ENCODE data around the gene AGMO.

Gene AGMO

GRCh38 chr7:15561835-15562234 lies at the start of gene AGMO:
Gene AGMO, minus strand, starts transcription at chr7:15562015.
- no peaks in the 10 kb centered on the region for H3K27me3 ChIP-seq (ENCODE audit: insufficient read depth, low read length, poor library complexity, severe bottlenecking)
- H3K9me2 ChIP-seq (replicated peaks; ENCODE audit: low read depth, low read length): no peaks in the 10 kb centered on the region

GRCh38 chr7:15610503-15610902 lies 48.7 kb upstream of the AGMO start:
- Histone ChIP-seq H3K27me3 (ENCODE audit: insufficient read depth, low read length, poor library complexity, severe bottlenecking) (no peaks in the 10 kb centered on the region), H3K4me1 (ENCODE audit: insufficient read depth, low read length, poor library complexity, severe bottlenecking) (no peaks in the 10 kb centered on the region), H3K79me2 (ENCODE audit: insufficient read depth, low read length) (no peaks in the 10 kb centered on the region), H3K9me2 (replicated peaks; ENCODE audit: low read depth, low read length) (no peaks in the 10 kb centered on the region), H2AFZ (ENCODE audit: low read length) (no peak overlapping the region), H3K36me3 (ENCODE audit: insufficient read depth, low read length) (no peaks in the 10 kb centered on the region), H3F3A (ENCODE audit: low read depth) (no peaks in the 10 kb centered on the region), H3K9ac (ENCODE audit: low read depth, low read length, poor library complexity, severe bottlenecking) (no peak overlapping the region), H4K20me1 (ENCODE audit: insufficient read depth, low read length, poor library complexity, severe bottlenecking) (no peaks in the 10 kb centered on the region), H3K4me3 (ENCODE audit: low read length, poor library complexity, severe bottlenecking) (no peak overlapping the region), H3K9me3 (ENCODE audit: insufficient read depth, low read depth, low read length) (no peaks in the 10 kb centered on the region), H3K4me2 (ENCODE audit: low read depth, low read length, poor library complexity, severe bottlenecking) (no peak overlapping the region)
- TF ChIP-seq CTCF (conservative IDR thresholded peaks at IDR 0.05; ENCODE audit: low read length): no peak
- TF ChIP-seq EZH2phosphoT487 (IDR thresholded peaks at IDR 0.05; ENCODE audit: borderline replicate concordance): no peak

More at GRCh38 chr7:15561835-15562234, at the start of gene AGMO:
- H3K4me3 ChIP-seq (ENCODE audit: low read length, poor library complexity, severe bottlenecking): no peak within 1 kb of the TSS
- no peak within 1 kb of the TSS for H3K4me2 ChIP-seq (ENCODE audit: low read depth, low read length, poor library complexity, severe bottlenecking)
- TF ChIP-seq CTCF (conservative IDR thresholded peaks at IDR 0.05; ENCODE audit: low read length) (no peak), EZH2phosphoT487 (IDR thresholded peaks at IDR 0.05; ENCODE audit: borderline replicate concordance) (no peak)
- no peaks in the 10 kb centered on the region for H3F3A ChIP-seq (ENCODE audit: low read depth)
- no peaks in the 10 kb centered on the region for H3K79me2 ChIP-seq (ENCODE audit: insufficient read depth, low read length)
- H3K4me1 ChIP-seq (ENCODE audit: insufficient read depth, low read length, poor library complexity, severe bottlenecking): no peaks in the 10 kb centered on the region
- H2AFZ ChIP-seq (ENCODE audit: low read length): no peak within 1 kb of the TSS
- no peaks in the 10 kb centered on the region for H3K9me3 ChIP-seq (ENCODE audit: insufficient read depth, low read depth, low read length)
- H3K9ac ChIP-seq (ENCODE audit: low read depth, low read length, poor library complexity, severe bottlenecking): no peak within 1 kb of the TSS
- H3K36me3 ChIP-seq (ENCODE audit: insufficient read depth, low read length): no peaks in the 10 kb centered on the region
- H4K20me1 ChIP-seq (ENCODE audit: insufficient read depth, low read length, poor library complexity, severe bottlenecking): no peaks in the 10 kb centered on the region

GRCh38 chr7:15609287-15609686 lies 47.5 kb upstream of the AGMO start:
- Histone ChIP-seq H2AFZ (ENCODE audit: low read length) (no peak overlapping the region), H3K27me3 (ENCODE audit: insufficient read depth, low read length, poor library complexity, severe bottlenecking) (no peaks in the 10 kb centered on the region), H3K9me3 (ENCODE audit: insufficient read depth, low read depth, low read length) (no peaks in the 10 kb centered on the region), H3K9ac (ENCODE audit: low read depth, low read length, poor library complexity, severe bottlenecking) (no peak overlapping the region), H3K4me3 (ENCODE audit: low read length, poor library complexity, severe bottlenecking) (no peak overlapping the region), H3K4me2 (ENCODE audit: low read depth, low read length, poor library complexity, severe bottlenecking) (no peak overlapping the region), H3F3A (ENCODE audit: low read depth) (no peaks in the 10 kb centered on the region), H3K36me3 (ENCODE audit: insufficient read depth, low read length) (no peaks in the 10 kb centered on the region), H3K79me2 (ENCODE audit: insufficient read depth, low read length) (no peaks in the 10 kb centered on the region), H3K9me2 (replicated peaks; ENCODE audit: low read depth, low read length) (no peaks in the 10 kb centered on the region), H3K4me1 (ENCODE audit: insufficient read depth, low read length, poor library complexity, severe bottlenecking) (no peaks in the 10 kb centered on the region), H4K20me1 (ENCODE audit: insufficient read depth, low read length, poor library complexity, severe bottlenecking) (no peaks in the 10 kb centered on the region)
- TF ChIP-seq EZH2phosphoT487 (IDR thresholded peaks at IDR 0.05; ENCODE audit: borderline replicate concordance) (no peak), CTCF (conservative IDR thresholded peaks at IDR 0.05; ENCODE audit: low read length) (no peak)

Measured in Loucy (cell line).